Measurements from ENCODE around the gene IL25. TPM values are rescaled to one million over a fixed set of nuclear protein-coding genes. Genes with fewer than 3 reads are reported as not detected.

IL25 gene
- total and polyA plus RNA-seq, 2 of the 4 experiments (the other 2 are of a cell fraction) = not detected

DNA sequence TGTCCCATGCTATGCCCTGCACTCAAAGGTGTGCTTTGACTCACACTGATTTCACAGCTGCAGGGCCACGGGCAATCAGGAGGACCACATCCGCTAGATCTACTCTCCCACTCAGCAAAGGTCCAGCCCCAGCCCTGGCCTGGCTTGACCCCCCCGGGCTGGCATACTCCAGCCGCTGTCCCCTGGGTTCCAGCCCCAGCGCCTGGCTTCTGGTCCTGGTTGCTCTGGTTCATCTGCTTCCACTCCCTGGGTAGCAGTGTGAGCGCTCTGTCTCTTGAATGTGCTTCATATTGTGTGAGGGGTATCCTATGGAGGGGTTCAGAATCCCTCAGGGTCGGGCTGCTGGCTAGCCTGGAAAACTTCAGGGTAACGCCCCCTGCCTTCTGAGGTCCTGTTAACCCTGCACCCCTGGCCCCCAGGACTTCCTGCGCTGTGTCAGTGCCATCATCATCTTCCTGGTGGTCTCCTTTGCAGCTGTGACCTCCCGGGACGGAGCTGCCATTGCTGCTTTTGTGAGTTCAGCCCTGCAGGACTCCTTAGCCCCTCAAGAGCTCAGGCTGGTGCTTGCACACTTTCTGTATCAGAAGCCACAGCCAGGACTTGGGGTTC, 6.1 kb downstream of the IL25 start:
- Histone ChIP-seq H3K23ac (ENCODE audit: low read depth, low read length) (no peak overlapping the region), H2AK9ac (replicated peaks; ENCODE audit: low read depth, low read length, poor library complexity) (no peak overlapping the region), H3K14ac (replicated peaks; ENCODE audit: low read depth, low read length) (no peak overlapping the region), H2BK120ac (ENCODE audit: low read depth, low read length) (no peak overlapping the region), H2BK5ac (ENCODE audit: low read depth, low read length, poor library complexity, severe bottlenecking) (no peak overlapping the region), H4K5ac (ENCODE audit: low read depth, low read length) (no peak overlapping the region), H3K27ac (ENCODE audit: insufficient read depth, low read length) (no peak overlapping the region), H3K9me3 (ENCODE audit: control insufficient read depth, insufficient read depth, low read length) (no peaks in the 10 kb centered on the region), H4K20me1 (ENCODE audit: insufficient read depth, low read length) (no peaks in the 10 kb centered on the region), H3K36me3 (ENCODE audit: control insufficient read depth, insufficient read depth, low read length) (no peaks in the 10 kb centered on the region), H3K4me2 (ENCODE audit: low read depth, low read length) (no peak overlapping the region), H2BK20ac (ENCODE audit: low read depth, low read length) (no peak overlapping the region), H3K4me1 (ENCODE audit: control insufficient read depth, insufficient read depth, low read length) (no peaks in the 10 kb centered on the region), H3K9ac (ENCODE audit: low read depth, low read length) (no peak overlapping the region), H2AK5ac (ENCODE audit: low read depth, low read length) (no peak overlapping the region), H3K56ac (ENCODE audit: extremely low read depth, insufficient read depth, low read length) (no peak overlapping the region), H3K27me3 (ENCODE audit: control insufficient read depth, insufficient read depth, low read length) (peaks cover 40% of the 10 kb centered on the region; the same call in 1 of the 2 replicates), H3K9me1 (ENCODE audit: insufficient read depth, low read length) (no peaks in the 10 kb centered on the region), H2BK15ac (ENCODE audit: low read depth, low read length) (no peak overlapping the region), H3K4ac (ENCODE audit: low read depth, low read length) (no peak overlapping the region), H3K79me1 (ENCODE audit: low read depth in 1 of 2, low read length in 2 of 2) (no peaks in the 10 kb centered on the region), H4K8ac (ENCODE audit: low read depth in 2 of 2, low read length in 2 of 2) (no peak overlapping the region), H2AFZ (replicated peaks; ENCODE audit: low read length, poor library complexity) (peak overlapping the region; percentile 15), H3K18ac (ENCODE audit: low read depth, low read length) (no peak overlapping the region), H3K4me3 (ENCODE audit: insufficient read depth, low read depth, low read length) (no peak overlapping the region), H4K91ac (ENCODE audit: insufficient read depth, low read depth, low read length) (no peak overlapping the region)
- no peak for DNase-seq
- in situ Hi-C loops (cut with MboI; ENCODE audit: low sequenced_read_pairs) (loop anchor here (10.0 kb wide), 1 partner anchor 54 kb away; the partner anchor contains the start of gene PABPN1), dilution Hi-C loops (cut with HindIII; ENCODE audit: low sequenced_read_pairs, unreplicated experiment) (no loop called here), intact Hi-C loops (cut with micrococcal nuclease) (no loop called here)
- ChIA-PET CTCF (interaction anchor here (0.9 kb wide), 1 partner anchor 12 kb away, joined by 5 read pairs; no protein-coding TSS in a partner anchor), POLR2A (ENCODE audit: unreplicated experiment) (interaction anchor here (0.5 to 0.6 kb wide), 2 partner anchors 41 to 50 kb away, joined by 3 read pairs; no protein-coding TSS in a partner anchor)
- no peak for ATAC-seq (ENCODE audit: low read depth)
- no TSS peak for BruUV-seq (replicated peaks)
- TF ChIP-seq POLR2A (IDR thresholded peaks at IDR 0.05; ENCODE audit: low read depth, low read length) = no peak
- no peak for TF ChIP-seq SMC3 (IDR thresholded peaks at IDR 0.05; ENCODE audit: low read depth, low read length)
- no peak for TF ChIP-seq NFE2L2 (IDR thresholded peaks at IDR 0.05; ENCODE audit: low read depth, low read length)
- TF ChIP-seq CEBPB (IDR thresholded peaks at IDR 0.05; ENCODE audit: low read depth, low read length) = no peak
- TF ChIP-seq, protein P1, sequence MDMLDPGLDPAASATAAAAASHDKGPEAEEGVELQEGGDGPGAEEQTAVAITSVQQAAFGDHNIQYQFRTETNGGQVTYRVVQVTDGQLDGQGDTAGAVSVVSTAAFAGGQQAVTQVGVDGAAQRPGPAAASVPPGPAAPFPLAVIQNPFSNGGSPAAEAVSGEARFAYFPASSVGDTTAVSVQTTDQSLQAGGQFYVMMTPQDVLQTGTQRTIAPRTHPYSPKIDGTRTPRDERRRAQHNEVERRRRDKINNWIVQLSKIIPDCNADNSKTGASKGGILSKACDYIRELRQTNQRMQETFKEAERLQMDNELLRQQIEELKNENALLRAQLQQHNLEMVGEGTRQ (IDR thresholded peaks at IDR 0.05; ENCODE audit: low read depth, low read length) = no peak
- TF ChIP-seq, protein P2, sequence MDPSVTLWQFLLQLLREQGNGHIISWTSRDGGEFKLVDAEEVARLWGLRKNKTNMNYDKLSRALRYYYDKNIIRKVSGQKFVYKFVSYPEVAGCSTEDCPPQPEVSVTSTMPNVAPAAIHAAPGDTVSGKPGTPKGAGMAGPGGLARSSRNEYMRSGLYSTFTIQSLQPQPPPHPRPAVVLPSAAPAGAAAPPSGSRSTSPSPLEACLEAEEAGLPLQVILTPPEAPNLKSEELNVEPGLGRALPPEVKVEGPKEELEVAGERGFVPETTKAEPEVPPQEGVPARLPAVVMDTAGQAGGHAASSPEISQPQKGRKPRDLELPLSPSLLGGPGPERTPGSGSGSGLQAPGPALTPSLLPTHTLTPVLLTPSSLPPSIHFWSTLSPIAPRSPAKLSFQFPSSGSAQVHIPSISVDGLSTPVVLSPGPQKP (IDR thresholded peaks at IDR 0.05; ENCODE audit: borderline replicate concordance, low read depth, low read length) = no peak
- no peak for TF ChIP-seq MXI1 (IDR thresholded peaks at IDR 0.05; ENCODE audit: borderline replicate concordance, low read depth, low read length)
- TF ChIP-seq CHD1 (IDR thresholded peaks at IDR 0.05; ENCODE audit: low read depth, low read length) = no peak
- no peak for TF ChIP-seq MAFK (IDR thresholded peaks at IDR 0.05; ENCODE audit: low read depth, low read length)
- no peak for TF ChIP-seq MAZ (IDR thresholded peaks at IDR 0.05; ENCODE audit: borderline replicate concordance, low read depth, low read length)
- no peak for TF ChIP-seq RCOR1 (IDR thresholded peaks at IDR 0.05; ENCODE audit: insufficient replicate concordance, low read length)
- TF ChIP-seq BHLHE40 (IDR thresholded peaks at IDR 0.05; ENCODE audit: low read depth, low read length) = no peak
- no peak for TF ChIP-seq FOS (IDR thresholded peaks at IDR 0.05; ENCODE audit: low read depth, low read length)
- no peak for TF ChIP-seq RFX5 (IDR thresholded peaks at IDR 0.05; ENCODE audit: low read depth, low read length)
- WGBS, 2 experiments (ENCODE audit: extremely low coverage in 2 of 2, insufficient read length in 1 of 2) = 52% methylated on average over 4 of the region's 11 CpGs; no CpG with 5 or more reads in 1 of the 2 experiments
